K562 (cell line): ENCODE results near the gene AQP9. TPM values are rescaled to one million over a fixed set of nuclear protein-coding genes. Genes with fewer than 3 reads are reported as not detected.

Experiments
- ATAC-seq: fragments of 200-7000 bp; cut with Tn5 transposase; 3 replicates; pipeline ENCODE4 v1.9.1; 2020; ENCODE audit warnings: moderate library complexity
- BruUV-seq: library from RNA; stranded (reverse); fragments of 400-500 nt; replicated peaks from 2 replicates; lab custom pipeline; 2021; lab: Mats Ljungman, UMichigan
- CTCF ChIA-PET: fragments of 300-600 bp; formaldehyde crosslinking; extraction: SDS; loops from one replicate; lab custom pipeline; 2021; ENCODE audit warnings: low intra/inter-chr PET ratio; lab: Yijun Ruan, JAX
- POLR2A ChIA-PET: fragments of 300-600, 350-650 bp; sonication (Branson Sonifier 250); formaldehyde crosslinking; extraction: SDS; loops from one replicate; lab custom pipeline; 2021; ENCODE audit warnings: antibody characterized with exemption, inconsistent platforms; lab: Yijun Ruan, JAX
- DNase-seq, 4 experiments: peaks; one replicate each; pipeline versions ENCODE4 v3.0.0 to v3.0.0-alpha.2; 2011 to 2018; ENCODE audit warnings: low spot score in 3 of 4, mixed read lengths in 3 of 4; ENCODE audit errors: extremely low read depth in 1 of 4
- FAIRE-seq: peaks from 2 replicates; lab custom pipeline; 2011; peaks lifted over from hg19 to GRCh38; lab: Jason Lieb, UNC
- H2AFZ ChIP-seq: 2 replicates; pipeline ENCODE4 v1.6.0; 2011; ENCODE audit warnings: low read depth, low read length, control low read depth, inconsistent platforms
- H3K27ac ChIP-seq: fragments of 200-600 bp; 3 replicates; pipeline ENCODE4 v1.8.0; 2011; ENCODE audit warnings: low read depth, mild to moderate bottlenecking, control low read depth, inconsistent platforms, low read length, moderate library complexity, mixed read lengths; ENCODE audit errors: extremely low read depth
- H3K27me3 ChIP-seq, 2 experiments: fragments of 300-600 bp in 1 of 2; 2 replicates in 1 of 2; 3 replicates in 1 of 2; pipeline versions ENCODE4 v1.6.0 to v1.8.0; 2011; ENCODE audit warnings: inconsistent platforms in 2 of 2, low read length in 2 of 2, mild to moderate bottlenecking in 1 of 2, mixed read lengths in 1 of 2, moderate library complexity in 1 of 2; ENCODE audit not compliant: control insufficient read depth in 2 of 2, insufficient read depth in 2 of 2
- H3K36me3 ChIP-seq: fragments of 300-600 bp; 3 replicates; pipeline ENCODE4 v1.8.0; 2011; ENCODE audit warnings: mild to moderate bottlenecking, low read length, inconsistent platforms; ENCODE audit not compliant: control insufficient read depth, insufficient read depth
- H3K4me1 ChIP-seq, 2 experiments: fragments of 200-600 bp in 1 of 2; replicated peaks in 1 of 2; 2 replicates in 1 of 2; 3 replicates in 1 of 2; pipeline versions ENCODE4 v1.5.1 to v1.8.0; 2011; ENCODE audit warnings: inconsistent platforms in 2 of 2, low read length in 2 of 2, mild to moderate bottlenecking in 1 of 2, mixed read lengths in 1 of 2, moderate library complexity in 1 of 2; ENCODE audit not compliant: control insufficient read depth in 2 of 2, insufficient read depth in 2 of 2
- H3K4me2 ChIP-seq: 2 replicates; pipeline ENCODE4 v1.6.1; 2011; ENCODE audit warnings: low read length, control low read depth, inconsistent platforms, mixed read lengths; ENCODE audit not compliant: insufficient read depth
- H3K4me3 ChIP-seq: fragments of 200-600 bp; sonication (generic), shearing (Covaris generic); 2 replicates; pipeline ENCODE4 v1.5.1; 2016; ENCODE audit warnings: control low read depth, inconsistent platforms
- H3K79me2 ChIP-seq: fragments of 200-600 bp; 3 replicates; pipeline ENCODE4 v1.8.0; 2011; ENCODE audit warnings: low read length, inconsistent platforms; ENCODE audit not compliant: control insufficient read depth, insufficient read depth
- H3K9ac ChIP-seq, 2 experiments: 2 replicates each; pipeline versions ENCODE4 v1.6.0 to v1.6.1; 2011; ENCODE audit warnings: low read depth in 2 of 2, low read length in 2 of 2, control low read depth in 1 of 2, inconsistent platforms in 1 of 2, mild to moderate bottlenecking in 1 of 2, mixed read lengths in 1 of 2; ENCODE audit not compliant: insufficient read depth in 1 of 2
- H3K9me1 ChIP-seq: one replicate; pipeline ENCODE4 v1.6.0; 2011; ENCODE audit warnings: inconsistent platforms, mild to moderate bottlenecking, low read length, moderate library complexity; ENCODE audit not compliant: control insufficient read depth, insufficient read depth
- H3K9me3 ChIP-seq: replicated peaks from 2 replicates; pipeline ENCODE4 v1.5.1; 2011; ENCODE audit warnings: low read depth, low read length, inconsistent platforms; ENCODE audit not compliant: control insufficient read depth, insufficient read depth
- H4K20me1 ChIP-seq: replicated peaks from 2 replicates; pipeline ENCODE4 v1.6.1; 2011; ENCODE audit warnings: low read length, inconsistent platforms, mixed read lengths; ENCODE audit not compliant: control insufficient read depth, insufficient read depth
- BCOR ChIP-seq: fragments of 450-650 bp; IDR thresholded peaks from 2 replicates; pipeline ENCODE4 v1.6.1; 2016
- FOXK2 ChIP-seq, 2 experiments: fragments of 450-650 bp; IDR thresholded peaks in 1 of 2; conservative IDR thresholded peaks in 1 of 2; 2 replicates each; pipeline ENCODE4 v1.6.1; 2016; ENCODE audit warnings: low read depth in 2 of 2, mild to moderate bottlenecking in 1 of 2
- PPARD ChIP-seq: fragments of 250-450 bp; sonication (Bioruptor Pico); IDR thresholded peaks from 2 replicates; pipeline ENCODE4 v1.8.0; 2022; ENCODE audit warnings: inconsistent platforms, mild to moderate bottlenecking, moderate library complexity
- RAD21 ChIP-seq, 2 experiments: fragments of 250-450 bp in 1 of 2; fragments of 450-650 bp in 1 of 2; sonication (Bioruptor Pico) in 1 of 2; formaldehyde crosslinking in 1 of 2; IDR thresholded peaks in 1 of 2; conservative IDR thresholded peaks in 1 of 2; 2 replicates each; pipeline versions ENCODE4 v1.4.0 to v1.8.0; 2020 to 2022; ENCODE audit warnings: mild to moderate bottlenecking in 2 of 2, moderate library complexity in 1 of 2
- RAD51 ChIP-seq: fragments of 450-650 bp; IDR thresholded peaks from 2 replicates; pipeline ENCODE4 v1.7.1; 2016; ENCODE audit warnings: low read depth, mild to moderate bottlenecking, borderline replicate concordance
- SMC3 ChIP-seq: conservative IDR thresholded peaks from 2 replicates; pipeline ENCODE4 v1.6.1; 2011; ENCODE audit warnings: low read depth, low read length, improper control_type of control experiment; ENCODE audit not compliant: insufficient read depth
- WGBS: fragments of 100-300 bp; shearing (Covaris generic); methylation state at CpG from one replicate; pipeline ENCODE4 v1.1.6; 2016; ENCODE audit warnings: low coverage, mixed read lengths; ENCODE audit not compliant: insufficient coverage; ENCODE audit errors: missing lambda C conversion rate; 5-methylcytosine and 5-hydroxymethylcytosine counted together
- in situ Hi-C: fragments of 300-500 bp; cut with MboI; formaldehyde crosslinking; loops from 4 replicates; pipeline ENCODE4 v1.15.0; 2018; ENCODE audit warnings: inconsistent platforms, mixed read lengths
- intact Hi-C: fragments of 100-400 bp; cut with micrococcal nuclease; formaldehyde crosslinking; loops from 2 replicates; pipeline ENCODE4 v1.14.2; 2022
- polyA plus RNA-seq, 8 experiments: library from polyadenylated mRNA; depleted of rRNA in 4 of 8; stranded (reverse) in 5 of 8; unstranded in 3 of 8; fragments of >200 nt; fragmentation: Nextera tagmentation in 2 of 8; fragmentation: Illumina TruSeq in 1 of 8; extraction: Ambion mirVana in 2 of 8; extraction: Trizol in 1 of 8; gene quantifications; 2 replicates each; pipeline versions ENCODE4 v1.2.1 to v1.2.3, GENCODE V29; 2011 to 2014; ENCODE audit warnings: inconsistent platforms in 1 of 8, missing spikeins in 1 of 8
- total RNA-seq, 7 experiments: library from RNA; depleted of rRNA in 6 of 7; stranded (reverse); fragments of >200 nt in 6 of 7; fragmentation: Illumina TruSeq in 2 of 7; extraction: Trizol in 2 of 7; gene quantifications; 2 replicates each; pipeline versions ENCODE4 v1.2.1 to v1.2.3, GENCODE V29; 2011 to 2021; ENCODE audit warnings: low replicate concordance in 1 of 7
- TF ChIP-seq, protein P1 (sequence below): sonication (generic); formaldehyde crosslinking; IDR thresholded peaks from 2 replicates; pipeline ENCODE4 v1.8.1; 2023; ENCODE audit warnings: mild to moderate bottlenecking, missing genetic modification reagents
- TF ChIP-seq, protein P2 (sequence below): fragments of 450-650 bp; IDR thresholded peaks from 2 replicates; pipeline ENCODE4 v1.7.1; 2018; ENCODE audit warnings: mild to moderate bottlenecking, low read depth; ENCODE audit not compliant: partially characterized antibody
- TF ChIP-seq, protein P3 (sequence below): sonication (generic); formaldehyde crosslinking; IDR thresholded peaks from 2 replicates; pipeline ENCODE4 v1.8.1; 2023; ENCODE audit warnings: mild to moderate bottlenecking, missing genetic modification reagents
- TF ChIP-seq, protein P4 (sequence below), 3 experiments: IDR thresholded peaks in 2 of 3; conservative IDR thresholded peaks in 1 of 3; 2 replicates each; pipeline ENCODE4 v1.5.1; 2011 to 2012; ENCODE audit warnings: low read length in 3 of 3, mild to moderate bottlenecking in 3 of 3, control low read depth in 2 of 3, improper control_type of control experiment in 1 of 3, inconsistent platforms in 1 of 3, low read depth in 1 of 3, mixed read lengths in 1 of 3, moderate library complexity in 1 of 3; ENCODE audit not compliant: insufficient read depth in 2 of 3

The AQP9 gene
- total and polyA plus RNA-seq, 9 of the 15 experiments (the other 6 are each of a cell fraction or from before 2014, with no cell fraction given) = 0.04 to 0.33 (median 0.07) TPM; not detected in 4

DNA sequence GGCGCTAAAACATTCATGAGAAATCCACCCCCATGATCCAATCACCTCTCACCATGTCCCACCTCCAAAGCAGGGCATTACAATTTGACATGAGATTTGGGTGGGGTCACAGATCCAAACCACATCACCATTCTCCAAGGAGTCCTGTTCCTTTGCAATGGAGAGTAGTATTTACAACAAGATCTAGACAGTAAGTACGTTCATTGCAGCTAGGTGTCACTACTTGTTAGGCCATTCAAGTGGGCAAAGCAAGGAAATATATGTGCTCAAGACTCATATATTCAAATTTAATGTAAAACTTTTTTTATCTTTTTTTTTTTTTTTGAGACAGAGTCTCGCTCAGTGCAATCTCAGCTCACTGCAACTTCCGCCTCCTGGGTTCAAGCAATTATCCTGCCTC is 79.3 kb downstream of the AQP9 start:
- DNase-seq (no peak), ATAC-seq (peak; percentile 59), FAIRE-seq (no peak)
- Histone ChIP-seq H3K79me2 (no peaks in the 10 kb centered on the region), H3K27ac (no peak overlapping the region), H3K27me3 (no peaks in the 10 kb centered on the region), H4K20me1 (no peaks in the 10 kb centered on the region), H3K9me3 (no peaks in the 10 kb centered on the region), H3K36me3 (no peaks in the 10 kb centered on the region), H3K9ac (no peak overlapping the region), H3K4me2 (no peak overlapping the region), H3K4me1 (peaks cover 2 to 3% of the 10 kb centered on the region in 2 experiments; a peak in 3 of 5 replicates), H2AFZ (no peak overlapping the region), H3K9me1 (no peaks in the 10 kb centered on the region), H3K4me3 (no peak overlapping the region)
- no TSS peak for BruUV-seq
- POLR2A ChIA-PET = interaction anchor here (0.6 kb wide), 1 partner anchor 665 kb away, joined by 3 read pairs; no protein-coding TSS in a partner anchor
- in situ Hi-C loops = loop anchor here (25.0 kb wide), 1 partner anchor 1270 kb away; no protein-coding TSS in a partner anchor
- WGBS = 55% methylated on average over 2 of the region's 4 CpGs
- intact Hi-C loops = no loop called here
- CTCF ChIA-PET = no interaction called here
- no peak for TF ChIP-seq PPARD
- peak in 1 of 2 experiments; percentile 39; a peak in 2 of 4 replicates for TF ChIP-seq RAD21 (CRISPR knock-in tag; conservative IDR thresholded peaks at IDR 0.05 in 1 of 2, IDR thresholded peaks at IDR 0.05 in 1 of 2)
- TF ChIP-seq, protein P1, sequence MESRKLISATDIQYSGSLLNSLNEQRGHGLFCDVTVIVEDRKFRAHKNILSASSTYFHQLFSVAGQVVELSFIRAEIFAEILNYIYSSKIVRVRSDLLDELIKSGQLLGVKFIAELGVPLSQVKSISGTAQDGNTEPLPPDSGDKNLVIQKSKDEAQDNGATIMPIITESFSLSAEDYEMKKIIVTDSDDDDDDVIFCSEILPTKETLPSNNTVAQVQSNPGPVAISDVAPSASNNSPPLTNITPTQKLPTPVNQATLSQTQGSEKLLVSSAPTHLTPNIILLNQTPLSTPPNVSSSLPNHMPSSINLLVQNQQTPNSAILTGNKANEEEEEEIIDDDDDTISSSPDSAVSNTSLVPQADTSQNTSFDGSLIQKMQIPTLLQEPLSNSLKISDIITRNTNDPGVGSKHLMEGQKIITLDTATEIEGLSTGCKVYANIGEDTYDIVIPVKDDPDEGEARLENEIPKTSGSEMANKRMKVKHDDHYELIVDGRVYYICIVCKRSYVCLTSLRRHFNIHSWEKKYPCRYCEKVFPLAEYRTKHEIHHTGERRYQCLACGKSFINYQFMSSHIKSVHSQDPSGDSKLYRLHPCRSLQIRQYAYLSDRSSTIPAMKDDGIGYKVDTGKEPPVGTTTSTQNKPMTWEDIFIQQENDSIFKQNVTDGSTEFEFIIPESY (CRISPR knock-in tag) = peak; percentile 87
- TF ChIP-seq FOXK2 (conservative IDR thresholded peaks at IDR 0.05 in 1 of 2, IDR thresholded peaks at IDR 0.05 in 1 of 2; ENCODE audit: low read depth in 2 of 2) = no peak
- no peak for TF ChIP-seq RAD51
- TF ChIP-seq, protein P2, sequence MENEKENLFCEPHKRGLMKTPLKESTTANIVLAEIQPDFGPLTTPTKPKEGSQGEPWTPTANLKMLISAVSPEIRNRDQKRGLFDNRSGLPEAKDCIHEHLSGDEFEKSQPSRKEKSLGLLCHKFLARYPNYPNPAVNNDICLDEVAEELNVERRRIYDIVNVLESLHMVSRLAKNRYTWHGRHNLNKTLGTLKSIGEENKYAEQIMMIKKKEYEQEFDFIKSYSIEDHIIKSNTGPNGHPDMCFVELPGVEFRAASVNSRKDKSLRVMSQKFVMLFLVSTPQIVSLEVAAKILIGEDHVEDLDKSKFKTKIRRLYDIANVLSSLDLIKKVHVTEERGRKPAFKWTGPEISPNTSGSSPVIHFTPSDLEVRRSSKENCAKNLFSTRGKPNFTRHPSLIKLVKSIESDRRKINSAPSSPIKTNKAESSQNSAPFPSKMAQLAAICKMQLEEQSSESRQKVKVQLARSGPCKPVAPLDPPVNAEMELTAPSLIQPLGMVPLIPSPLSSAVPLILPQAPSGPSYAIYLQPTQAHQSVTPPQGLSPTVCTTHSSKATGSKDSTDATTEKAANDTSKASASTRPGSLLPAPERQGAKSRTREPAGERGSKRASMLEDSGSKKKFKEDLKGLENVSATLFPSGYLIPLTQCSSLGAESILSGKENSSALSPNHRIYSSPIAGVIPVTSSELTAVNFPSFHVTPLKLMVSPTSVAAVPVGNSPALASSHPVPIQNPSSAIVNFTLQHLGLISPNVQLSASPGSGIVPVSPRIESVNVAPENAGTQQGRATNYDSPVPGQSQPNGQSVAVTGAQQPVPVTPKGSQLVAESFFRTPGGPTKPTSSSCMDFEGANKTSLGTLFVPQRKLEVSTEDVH = no peak
- 0 out of 2 replicates have a peak, but pooled peaks have one; percentile 4 for TF ChIP-seq SMC3
- TF ChIP-seq, protein P3, sequence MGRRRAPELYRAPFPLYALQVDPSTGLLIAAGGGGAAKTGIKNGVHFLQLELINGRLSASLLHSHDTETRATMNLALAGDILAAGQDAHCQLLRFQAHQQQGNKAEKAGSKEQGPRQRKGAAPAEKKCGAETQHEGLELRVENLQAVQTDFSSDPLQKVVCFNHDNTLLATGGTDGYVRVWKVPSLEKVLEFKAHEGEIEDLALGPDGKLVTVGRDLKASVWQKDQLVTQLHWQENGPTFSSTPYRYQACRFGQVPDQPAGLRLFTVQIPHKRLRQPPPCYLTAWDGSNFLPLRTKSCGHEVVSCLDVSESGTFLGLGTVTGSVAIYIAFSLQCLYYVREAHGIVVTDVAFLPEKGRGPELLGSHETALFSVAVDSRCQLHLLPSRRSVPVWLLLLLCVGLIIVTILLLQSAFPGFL = no peak
- TF ChIP-seq BCOR = no peak
- TF ChIP-seq, protein P4, sequence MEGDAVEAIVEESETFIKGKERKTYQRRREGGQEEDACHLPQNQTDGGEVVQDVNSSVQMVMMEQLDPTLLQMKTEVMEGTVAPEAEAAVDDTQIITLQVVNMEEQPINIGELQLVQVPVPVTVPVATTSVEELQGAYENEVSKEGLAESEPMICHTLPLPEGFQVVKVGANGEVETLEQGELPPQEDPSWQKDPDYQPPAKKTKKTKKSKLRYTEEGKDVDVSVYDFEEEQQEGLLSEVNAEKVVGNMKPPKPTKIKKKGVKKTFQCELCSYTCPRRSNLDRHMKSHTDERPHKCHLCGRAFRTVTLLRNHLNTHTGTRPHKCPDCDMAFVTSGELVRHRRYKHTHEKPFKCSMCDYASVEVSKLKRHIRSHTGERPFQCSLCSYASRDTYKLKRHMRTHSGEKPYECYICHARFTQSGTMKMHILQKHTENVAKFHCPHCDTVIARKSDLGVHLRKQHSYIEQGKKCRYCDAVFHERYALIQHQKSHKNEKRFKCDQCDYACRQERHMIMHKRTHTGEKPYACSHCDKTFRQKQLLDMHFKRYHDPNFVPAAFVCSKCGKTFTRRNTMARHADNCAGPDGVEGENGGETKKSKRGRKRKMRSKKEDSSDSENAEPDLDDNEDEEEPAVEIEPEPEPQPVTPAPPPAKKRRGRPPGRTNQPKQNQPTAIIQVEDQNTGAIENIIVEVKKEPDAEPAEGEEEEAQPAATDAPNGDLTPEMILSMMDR (IDR thresholded peaks at IDR 0.05 in 2 of 3, conservative IDR thresholded peaks at IDR 0.05 in 1 of 3; ENCODE audit: insufficient read depth in 2 of 3, low read depth in 1 of 3, low read length in 3 of 3) = peak; percentile 10 to 39 (median 24); a peak in 3 of 6 replicates
